ENCODE results near the gene CDHR1.

DNA sequence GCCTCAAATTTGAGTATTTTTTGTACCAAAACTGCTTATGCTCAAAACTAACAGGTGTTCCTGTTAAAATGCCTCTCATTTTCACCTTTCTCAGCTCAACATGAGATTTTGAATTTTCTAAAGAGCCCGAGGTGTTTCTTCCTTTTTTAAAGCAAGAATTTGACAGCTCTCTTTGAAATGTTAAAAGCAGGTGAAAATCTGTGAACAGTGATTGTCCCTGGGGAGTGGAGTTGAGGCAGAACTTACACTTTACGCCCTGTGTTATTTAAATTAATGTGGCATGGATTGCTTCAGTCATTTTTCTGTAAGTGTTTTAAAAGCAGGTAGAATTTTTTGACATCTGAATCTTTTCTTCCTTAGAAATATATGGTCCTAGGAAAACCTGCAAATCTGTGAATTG lies 29.9 kb upstream of the CDHR1 start:
- TF ChIP-seq EZH2 (IDR thresholded peaks at IDR 0.05; ENCODE audit: borderline replicate concordance, low read length), result no peak
- TF ChIP-seq, protein P1, sequence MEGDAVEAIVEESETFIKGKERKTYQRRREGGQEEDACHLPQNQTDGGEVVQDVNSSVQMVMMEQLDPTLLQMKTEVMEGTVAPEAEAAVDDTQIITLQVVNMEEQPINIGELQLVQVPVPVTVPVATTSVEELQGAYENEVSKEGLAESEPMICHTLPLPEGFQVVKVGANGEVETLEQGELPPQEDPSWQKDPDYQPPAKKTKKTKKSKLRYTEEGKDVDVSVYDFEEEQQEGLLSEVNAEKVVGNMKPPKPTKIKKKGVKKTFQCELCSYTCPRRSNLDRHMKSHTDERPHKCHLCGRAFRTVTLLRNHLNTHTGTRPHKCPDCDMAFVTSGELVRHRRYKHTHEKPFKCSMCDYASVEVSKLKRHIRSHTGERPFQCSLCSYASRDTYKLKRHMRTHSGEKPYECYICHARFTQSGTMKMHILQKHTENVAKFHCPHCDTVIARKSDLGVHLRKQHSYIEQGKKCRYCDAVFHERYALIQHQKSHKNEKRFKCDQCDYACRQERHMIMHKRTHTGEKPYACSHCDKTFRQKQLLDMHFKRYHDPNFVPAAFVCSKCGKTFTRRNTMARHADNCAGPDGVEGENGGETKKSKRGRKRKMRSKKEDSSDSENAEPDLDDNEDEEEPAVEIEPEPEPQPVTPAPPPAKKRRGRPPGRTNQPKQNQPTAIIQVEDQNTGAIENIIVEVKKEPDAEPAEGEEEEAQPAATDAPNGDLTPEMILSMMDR (conservative IDR thresholded peaks at IDR 0.05 in 1 of 2, IDR thresholded peaks at IDR 0.05 in 1 of 2; ENCODE audit: extremely low read depth in 1 of 2, insufficient read depth in 1 of 2, low read depth in 1 of 2, low read length in 2 of 2), result no peak
